ENCODE results near the gene ERO1A. TPM values are rescaled to one million over a fixed set of nuclear protein-coding genes. Genes with fewer than 3 reads are reported as not detected.

Gene ERO1A
- total and polyA plus RNA-seq, 9 of the 15 experiments (the other 6 are each of a cell fraction or from before 2014, with no cell fraction given): 11.0 to 46.2 (median 27.6) TPM

DNA sequence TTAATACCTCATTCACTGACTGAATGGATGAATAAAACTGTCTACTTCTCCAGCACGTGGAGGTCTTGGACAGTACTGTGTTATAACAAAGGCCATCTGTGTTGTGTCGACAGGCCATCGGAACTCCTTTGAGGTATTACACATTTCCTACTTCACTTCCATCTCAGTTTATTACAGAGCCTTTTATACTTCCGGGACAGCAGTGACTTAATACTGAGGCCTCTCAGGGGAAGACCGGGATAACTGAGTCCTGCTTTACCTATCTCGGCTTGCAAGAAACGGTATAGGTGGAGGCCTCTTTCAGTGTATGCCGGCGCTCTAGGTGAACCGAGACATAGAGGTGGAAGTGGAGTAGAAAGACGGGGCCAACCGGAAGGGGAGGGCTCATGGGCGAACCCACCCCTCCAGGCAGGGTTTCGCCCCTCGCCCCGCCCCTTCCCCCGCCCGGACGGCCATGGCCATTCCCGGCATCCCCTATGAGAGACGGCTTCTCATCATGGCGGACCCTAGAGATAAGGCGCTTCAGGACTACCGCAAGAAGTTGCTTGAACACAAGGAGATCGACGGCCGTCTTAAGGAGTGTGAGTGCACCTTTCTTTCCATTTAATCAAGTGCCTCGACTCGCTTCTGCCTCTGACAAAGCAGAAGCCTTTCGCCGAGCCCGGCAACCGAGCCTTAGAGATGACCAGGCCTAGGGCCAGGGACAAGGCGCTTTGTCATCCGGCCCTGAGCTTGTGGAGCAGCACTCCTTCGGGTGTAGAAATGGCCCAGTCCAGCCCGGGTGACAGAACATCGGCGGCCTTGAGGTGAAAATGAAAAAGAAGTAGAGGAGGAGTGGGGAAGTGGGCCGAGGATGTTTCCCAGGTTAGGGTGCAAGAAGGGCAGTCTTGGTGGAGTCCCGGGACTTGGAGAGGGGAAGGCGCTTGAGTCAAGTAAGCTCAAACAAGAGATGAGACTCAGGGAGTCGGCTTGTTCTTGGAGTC lies 11.7 kb upstream of the ERO1A start, which contains the start of gene PSMC6 (continued):
- peak; percentile 60; the same call in 1 of the 2 replicates for TF ChIP-seq POLR2G (IDR thresholded peaks at IDR 0.05; ENCODE audit: low read depth, low read length)
- TF ChIP-seq MYNN (IDR thresholded peaks at IDR 0.05): no peak
- no peak for TF ChIP-seq MYNN (CRISPR knock-in tag; IDR thresholded peaks at IDR 0.05)
- TF ChIP-seq CHD2 (IDR thresholded peaks at IDR 0.05; ENCODE audit: low read depth, low read length): no peak
- TF ChIP-seq HDAC1 (IDR thresholded peaks at IDR 0.05): 0 out of 4 replicates have a peak, but pooled peaks of 1 of the 2 experiments have one; percentile 39
- TF ChIP-seq, protein P1, sequence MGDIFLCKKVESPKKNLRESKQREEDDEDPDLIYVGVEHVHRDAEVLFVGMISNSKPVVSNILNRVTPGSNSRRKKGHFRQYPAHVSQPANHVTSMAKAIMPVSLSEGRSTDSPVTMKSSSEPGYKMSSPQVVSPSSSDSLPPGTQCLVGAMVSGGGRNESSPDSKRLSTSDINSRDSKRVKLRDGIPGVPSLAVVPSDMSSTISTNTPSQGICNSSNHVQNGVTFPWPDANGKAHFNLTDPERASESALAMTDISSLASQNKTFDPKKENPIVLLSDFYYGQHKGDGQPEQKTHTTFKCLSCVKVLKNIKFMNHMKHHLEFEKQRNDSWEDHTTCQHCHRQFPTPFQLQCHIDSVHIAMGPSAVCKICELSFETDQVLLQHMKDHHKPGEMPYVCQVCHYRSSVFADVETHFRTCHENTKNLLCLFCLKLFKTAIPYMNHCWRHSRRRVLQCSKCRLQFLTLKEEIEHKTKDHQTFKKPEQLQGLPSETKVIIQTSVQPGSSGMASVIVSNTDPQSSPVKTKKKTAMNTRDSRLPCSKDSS (IDR thresholded peaks at IDR 0.05; ENCODE audit: low read depth, partially characterized antibody): no peak
- TF ChIP-seq, protein P2, sequence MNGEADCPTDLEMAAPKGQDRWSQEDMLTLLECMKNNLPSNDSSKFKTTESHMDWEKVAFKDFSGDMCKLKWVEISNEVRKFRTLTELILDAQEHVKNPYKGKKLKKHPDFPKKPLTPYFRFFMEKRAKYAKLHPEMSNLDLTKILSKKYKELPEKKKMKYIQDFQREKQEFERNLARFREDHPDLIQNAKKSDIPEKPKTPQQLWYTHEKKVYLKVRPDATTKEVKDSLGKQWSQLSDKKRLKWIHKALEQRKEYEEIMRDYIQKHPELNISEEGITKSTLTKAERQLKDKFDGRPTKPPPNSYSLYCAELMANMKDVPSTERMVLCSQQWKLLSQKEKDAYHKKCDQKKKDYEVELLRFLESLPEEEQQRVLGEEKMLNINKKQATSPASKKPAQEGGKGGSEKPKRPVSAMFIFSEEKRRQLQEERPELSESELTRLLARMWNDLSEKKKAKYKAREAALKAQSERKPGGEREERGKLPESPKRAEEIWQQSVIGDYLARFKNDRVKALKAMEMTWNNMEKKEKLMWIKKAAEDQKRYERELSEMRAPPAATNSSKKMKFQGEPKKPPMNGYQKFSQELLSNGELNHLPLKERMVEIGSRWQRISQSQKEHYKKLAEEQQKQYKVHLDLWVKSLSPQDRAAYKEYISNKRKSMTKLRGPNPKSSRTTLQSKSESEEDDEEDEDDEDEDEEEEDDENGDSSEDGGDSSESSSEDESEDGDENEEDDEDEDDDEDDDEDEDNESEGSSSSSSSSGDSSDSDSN (IDR thresholded peaks at IDR 0.05; ENCODE audit: borderline replicate concordance in 1 of 2, low read depth in 2 of 2, low read length in 2 of 2): 0 out of 4 replicates have a peak, but pooled peaks of 1 of the 2 experiments have one; percentile 30
- TF ChIP-seq CREM (IDR thresholded peaks at IDR 0.05; ENCODE audit: low read depth): peak; percentile 41
- TF ChIP-seq, protein P3, sequence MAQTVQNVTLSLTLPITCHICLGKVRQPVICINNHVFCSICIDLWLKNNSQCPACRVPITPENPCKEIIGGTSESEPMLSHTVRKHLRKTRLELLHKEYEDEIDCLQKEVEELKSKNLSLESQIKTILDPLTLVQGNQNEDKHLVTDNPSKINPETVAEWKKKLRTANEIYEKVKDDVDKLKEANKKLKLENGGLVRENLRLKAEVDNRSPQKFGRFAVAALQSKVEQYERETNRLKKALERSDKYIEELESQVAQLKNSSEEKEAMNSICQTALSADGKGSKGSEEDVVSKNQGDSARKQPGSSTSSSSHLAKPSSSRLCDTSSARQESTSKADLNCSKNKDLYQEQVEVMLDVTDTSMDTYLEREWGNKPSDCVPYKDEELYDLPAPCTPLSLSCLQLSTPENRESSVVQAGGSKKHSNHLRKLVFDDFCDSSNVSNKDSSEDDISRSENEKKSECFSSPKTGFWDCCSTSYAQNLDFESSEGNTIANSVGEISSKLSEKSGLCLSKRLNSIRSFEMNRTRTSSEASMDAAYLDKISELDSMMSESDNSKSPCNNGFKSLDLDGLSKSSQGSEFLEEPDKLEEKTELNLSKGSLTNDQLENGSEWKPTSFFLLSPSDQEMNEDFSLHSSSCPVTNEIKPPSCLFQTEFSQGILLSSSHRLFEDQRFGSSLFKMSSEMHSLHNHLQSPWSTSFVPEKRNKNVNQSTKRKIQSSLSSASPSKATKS (CRISPR knock-in tag; IDR thresholded peaks at IDR 0.05): no peak
- no peak for TF ChIP-seq KLF13 (tag; IDR thresholded peaks at IDR 0.05; ENCODE audit: borderline replicate concordance, low read depth)
- no peak for TF ChIP-seq HIVEP1 (CRISPR knock-in tag; IDR thresholded peaks at IDR 0.05)
- TF ChIP-seq NR2C1 (IDR thresholded peaks at IDR 0.05): peak; percentile 30; the same call in 1 of the 2 replicates
- TF ChIP-seq NR2C1 (tag; IDR thresholded peaks at IDR 0.05): peak; percentile 57
- TF ChIP-seq SMAD3 (CRISPR knock-in tag; conservative IDR thresholded peaks at IDR 0.05): 0 out of 2 replicates have a peak, but pooled peaks have one; percentile 6
- TF ChIP-seq SMARCA4 (IDR thresholded peaks at IDR 0.05): peak; percentile 24; the same call in 1 of the 2 replicates
- TF ChIP-seq L3MBTL2 (IDR thresholded peaks at IDR 0.05): peak; percentile 38; the same call in 1 of the 2 replicates
- TF ChIP-seq HNRNPL (IDR thresholded peaks at IDR 0.05; ENCODE audit: low read depth, low read length): no peak
- TF ChIP-seq EP400 (IDR thresholded peaks at IDR 0.05): peak; percentile 78
- TF ChIP-seq, protein P4, sequence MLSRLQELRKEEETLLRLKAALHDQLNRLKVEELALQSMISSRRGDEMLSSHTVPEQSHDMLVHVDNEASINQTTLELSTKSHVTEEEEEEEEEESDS (CRISPR knock-in tag; IDR thresholded peaks at IDR 0.05): no peak
- TF ChIP-seq ZNF146 (CRISPR knock-in tag; IDR thresholded peaks at IDR 0.05; ENCODE audit: unreplicated experiment): no peak

Measured in K562 (cell line).